Skeletal muscle satellite cell (primary cell): ENCODE results near the gene SARS1.

ENCODE experiments used
- H3K27me3 ChIP-seq: 2 replicates; pipeline ENCODE4 v1.7.0; 2013; ENCODE audit warnings: low read length; ENCODE audit not compliant: control insufficient read depth, insufficient read depth
- H3K36me3 ChIP-seq: 2 replicates; pipeline ENCODE4 v1.7.0; 2013; ENCODE audit warnings: mild to moderate bottlenecking, control low read depth, low read length; ENCODE audit not compliant: insufficient read depth
- H3K4me1 ChIP-seq: 2 replicates; pipeline ENCODE4 v1.7.0; 2013; ENCODE audit warnings: low read length; ENCODE audit not compliant: control insufficient read depth, insufficient read depth
- H3K4me2 ChIP-seq: 2 replicates; pipeline ENCODE4 v1.7.0; 2013; ENCODE audit warnings: mild to moderate bottlenecking, low read length
- H3K4me3 ChIP-seq: 2 replicates; pipeline ENCODE4 v1.7.0; 2013; ENCODE audit warnings: low read length
- H3K9ac ChIP-seq: 2 replicates; pipeline ENCODE4 v1.7.0; 2013; ENCODE audit warnings: mild to moderate bottlenecking, low read depth, low read length, moderate library complexity
- H3K9me3 ChIP-seq: replicated peaks from 2 replicates; pipeline ENCODE4 v1.7.0; 2013; ENCODE audit warnings: mild to moderate bottlenecking, control low read depth, low read length

Gene SARS1

DNA sequence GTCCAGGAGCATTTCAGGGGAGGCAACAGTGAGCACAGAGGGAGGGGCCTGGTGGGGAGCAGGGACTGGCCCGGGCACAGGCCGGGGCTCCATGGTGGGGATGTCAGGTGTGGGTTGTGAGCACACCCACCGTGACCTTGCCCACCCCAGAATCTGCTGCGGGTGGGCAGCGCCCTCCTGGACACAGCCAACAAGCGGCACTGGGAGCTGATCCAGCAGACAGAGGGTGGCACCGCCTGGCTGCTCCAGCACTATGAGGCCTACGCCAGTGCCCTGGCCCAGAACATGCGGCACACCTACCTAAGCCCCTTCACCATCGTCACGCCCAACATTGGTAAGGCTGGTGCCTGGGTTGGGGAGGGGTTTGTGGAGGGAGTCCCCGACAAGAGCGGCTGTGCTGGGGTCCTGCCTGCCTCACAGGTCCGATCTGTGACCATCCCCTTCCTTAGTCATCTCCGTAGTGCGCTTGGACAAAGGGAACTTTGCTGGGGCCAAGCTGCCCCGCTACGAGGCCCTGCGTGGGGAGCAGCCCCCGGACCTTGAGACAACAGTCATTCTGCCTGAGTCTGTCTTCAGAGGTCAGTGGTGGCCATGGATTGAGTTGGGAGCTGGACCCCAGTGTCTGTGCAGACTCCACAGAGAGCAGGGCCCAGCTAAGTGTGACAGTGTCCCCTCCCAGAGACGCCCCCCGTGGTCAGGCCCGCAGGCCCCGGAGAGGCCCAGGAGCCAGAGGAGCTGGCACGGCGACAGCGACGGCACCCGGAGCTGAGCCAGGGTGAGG is 54.9 kb downstream of the SARS1 start:
- no peaks in the 10 kb centered on the region for H3K27me3 ChIP-seq

DNA sequence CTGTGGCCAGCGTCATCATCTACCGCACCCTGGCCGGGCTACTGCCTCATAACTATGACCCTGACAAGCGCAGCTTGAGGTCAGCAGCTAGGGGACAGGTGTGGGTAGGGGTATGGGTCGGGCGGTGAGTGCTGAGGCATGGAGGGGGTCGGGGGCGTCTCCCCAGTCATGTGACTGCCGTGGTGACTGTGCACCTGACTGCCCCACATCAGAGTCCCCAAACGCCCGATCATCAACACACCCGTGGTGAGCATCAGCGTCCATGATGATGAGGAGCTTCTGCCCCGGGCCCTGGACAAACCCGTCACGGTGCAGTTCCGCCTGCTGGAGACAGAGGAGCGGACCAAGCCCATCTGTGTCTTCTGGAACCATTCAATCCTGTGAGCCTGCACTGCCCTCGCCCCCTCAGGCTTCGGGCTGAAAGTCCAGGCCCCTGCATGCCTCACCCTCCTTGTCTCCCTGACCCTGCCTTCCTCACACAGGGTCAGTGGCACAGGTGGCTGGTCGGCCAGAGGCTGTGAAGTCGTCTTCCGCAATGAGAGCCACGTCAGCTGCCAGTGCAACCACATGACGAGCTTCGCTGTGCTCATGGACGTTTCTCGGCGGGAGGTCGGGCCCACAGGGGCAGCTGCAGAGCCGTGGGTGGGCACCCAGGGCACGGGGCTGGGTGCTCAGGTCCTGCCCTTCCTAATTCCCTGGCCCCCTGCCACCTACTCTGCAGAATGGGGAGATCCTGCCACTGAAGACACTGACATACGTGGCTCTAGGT is 55.7 kb downstream of the SARS1 start:
- Histone ChIP-seq H3K9ac (no peak overlapping the region), H3K9me3 (no peaks in the 10 kb centered on the region), H3K4me1 (peaks cover 10% of the 10 kb centered on the region), H3K4me2 (no peak overlapping the region), H3K27me3 (no peaks in the 10 kb centered on the region), H3K4me3 (no peak overlapping the region), H3K36me3 (no peaks in the 10 kb centered on the region)

More for the DNA sequence above, 54.9 kb downstream of the SARS1 start:
- Histone ChIP-seq H3K36me3 (no peaks in the 10 kb centered on the region), H3K4me3 (no peak overlapping the region), H3K4me1 (peaks cover 10% of the 10 kb centered on the region), H3K4me2 (no peak overlapping the region), H3K9me3 (no peaks in the 10 kb centered on the region), H3K9ac (no peak overlapping the region)

DNA sequence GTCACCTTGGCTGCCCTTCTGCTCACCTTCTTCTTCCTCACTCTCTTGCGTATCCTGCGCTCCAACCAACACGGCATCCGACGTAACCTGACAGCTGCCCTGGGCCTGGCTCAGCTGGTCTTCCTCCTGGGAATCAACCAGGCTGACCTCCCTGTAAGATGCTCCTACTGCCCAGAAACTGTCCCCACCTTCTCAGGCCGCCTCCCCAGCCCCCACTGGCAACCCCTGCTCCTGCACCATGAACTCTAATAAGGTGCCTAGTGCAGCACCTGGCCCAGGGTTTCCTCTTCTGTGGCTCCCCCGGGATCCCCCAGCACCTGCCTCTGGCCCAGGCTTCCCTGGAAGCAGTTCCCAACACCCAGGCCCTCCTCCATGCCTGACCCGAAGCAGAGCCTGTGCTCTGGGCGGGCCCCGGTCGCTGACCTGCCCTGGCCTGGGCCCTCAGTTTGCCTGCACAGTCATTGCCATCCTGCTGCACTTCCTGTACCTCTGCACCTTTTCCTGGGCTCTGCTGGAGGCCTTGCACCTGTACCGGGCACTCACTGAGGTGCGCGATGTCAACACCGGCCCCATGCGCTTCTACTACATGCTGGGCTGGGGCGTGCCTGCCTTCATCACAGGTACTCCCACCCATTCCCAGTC is 56.4 kb downstream of the SARS1 start:
- Histone ChIP-seq H3K27me3 (no peaks in the 10 kb centered on the region), H3K4me1 (peaks cover 12% of the 10 kb centered on the region), H3K9me3 (no peaks in the 10 kb centered on the region), H3K36me3 (no peaks in the 10 kb centered on the region), H3K4me2 (no peak overlapping the region), H3K4me3 (no peak overlapping the region), H3K9ac (no peak overlapping the region)

DNA sequence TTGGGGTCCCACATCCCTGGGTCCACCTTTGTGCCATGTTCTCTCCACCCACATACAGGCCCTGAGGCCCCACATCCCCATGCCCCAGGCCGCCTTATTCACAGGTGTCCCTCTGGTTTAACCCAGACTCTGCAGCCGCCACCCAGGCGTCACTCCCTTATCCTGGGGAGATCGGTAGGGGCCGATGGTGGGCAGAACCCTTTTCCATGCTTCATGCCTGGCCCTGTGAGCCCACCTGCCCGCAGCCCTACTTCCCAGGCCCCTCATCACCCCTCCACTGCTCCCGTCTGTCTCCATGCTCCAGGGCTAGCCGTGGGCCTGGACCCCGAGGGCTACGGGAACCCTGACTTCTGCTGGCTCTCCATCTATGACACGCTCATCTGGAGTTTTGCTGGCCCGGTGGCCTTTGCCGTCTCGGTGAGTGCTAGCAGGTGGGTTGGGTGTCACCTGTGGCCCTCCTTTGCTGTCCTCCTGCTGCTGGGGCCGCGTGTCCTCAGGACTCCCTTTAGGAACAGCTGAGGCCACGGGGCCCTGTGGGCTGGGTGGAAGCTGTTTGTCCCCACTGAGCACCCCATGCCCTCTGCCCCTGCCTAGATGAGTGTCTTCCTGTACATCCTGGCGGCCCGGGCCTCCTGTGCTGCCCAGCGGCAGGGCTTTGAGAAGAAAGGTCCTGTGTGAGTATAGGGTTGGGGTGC is 57.1 kb downstream of the SARS1 start:
- Histone ChIP-seq H3K9ac (no peak overlapping the region), H3K4me2 (no peak overlapping the region), H3K4me3 (no peak overlapping the region), H3K36me3 (no peaks in the 10 kb centered on the region), H3K9me3 (no peaks in the 10 kb centered on the region), H3K4me1 (peaks cover 19% of the 10 kb centered on the region), H3K27me3 (no peaks in the 10 kb centered on the region)

DNA sequence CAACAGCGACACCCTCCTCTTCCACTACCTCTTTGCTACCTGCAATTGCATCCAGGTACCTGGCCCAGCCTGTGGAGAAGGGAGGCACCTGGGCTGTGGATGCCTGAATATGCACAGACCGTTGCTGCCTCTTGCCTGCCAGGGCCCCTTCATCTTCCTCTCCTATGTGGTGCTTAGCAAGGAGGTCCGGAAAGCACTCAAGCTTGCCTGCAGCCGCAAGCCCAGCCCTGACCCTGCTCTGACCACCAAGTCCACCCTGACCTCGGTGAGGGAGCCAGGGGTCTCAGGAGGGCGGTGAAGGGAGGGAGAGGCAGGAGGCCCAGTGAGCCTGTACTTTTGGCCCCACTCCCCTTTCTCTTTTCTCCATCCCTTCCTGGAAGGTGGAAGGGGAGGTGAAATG is 57.7 kb downstream of the SARS1 start:
- Histone ChIP-seq H3K4me2 (no peak overlapping the region), H3K36me3 (no peaks in the 10 kb centered on the region), H3K4me3 (no peak overlapping the region), H3K27me3 (no peaks in the 10 kb centered on the region), H3K9me3 (no peaks in the 10 kb centered on the region), H3K9ac (no peak overlapping the region), H3K4me1 (peaks cover 25% of the 10 kb centered on the region)

DNA sequence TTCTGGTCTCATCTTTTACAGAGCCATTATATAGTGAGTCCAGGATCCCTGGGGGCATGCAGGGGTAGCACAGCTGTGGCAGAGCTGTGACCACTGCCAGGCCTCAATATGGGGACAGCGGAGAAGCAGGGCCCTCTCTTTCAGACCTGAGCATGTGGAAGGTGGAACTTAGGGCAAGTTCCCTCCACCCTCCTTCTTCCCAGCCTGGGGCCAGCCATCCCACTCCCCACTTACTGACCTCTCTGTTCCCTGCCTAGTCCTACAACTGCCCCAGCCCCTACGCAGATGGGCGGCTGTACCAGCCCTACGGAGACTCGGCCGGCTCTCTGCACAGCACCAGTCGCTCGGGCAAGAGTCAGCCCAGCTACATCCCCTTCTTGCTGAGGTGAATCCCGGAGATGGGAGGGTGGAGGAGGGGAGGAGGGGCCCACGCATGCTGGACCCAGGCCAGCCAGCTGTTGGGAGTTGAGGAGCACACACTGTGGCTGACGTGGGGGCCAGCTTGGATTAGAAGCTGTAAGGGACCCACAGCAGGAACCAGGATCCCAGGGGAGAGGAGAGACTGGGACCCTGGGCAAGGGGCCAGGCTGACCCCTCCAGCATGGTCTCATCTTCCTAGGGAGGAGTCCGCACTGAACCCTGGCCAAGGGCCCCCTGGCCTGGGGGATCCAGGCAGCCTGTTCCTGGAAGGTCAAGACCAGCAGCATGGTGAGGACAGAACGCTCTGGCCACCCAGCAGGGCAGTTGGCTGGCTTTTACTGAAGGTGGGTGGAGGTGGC is 58.5 kb downstream of the SARS1 start:
- Histone ChIP-seq H3K4me3 (no peak overlapping the region), H3K4me2 (no peak overlapping the region), H3K27me3 (no peaks in the 10 kb centered on the region), H3K9ac (no peak overlapping the region), H3K9me3 (no peaks in the 10 kb centered on the region), H3K36me3 (no peaks in the 10 kb centered on the region), H3K4me1 (peaks cover 25% of the 10 kb centered on the region)

DNA sequence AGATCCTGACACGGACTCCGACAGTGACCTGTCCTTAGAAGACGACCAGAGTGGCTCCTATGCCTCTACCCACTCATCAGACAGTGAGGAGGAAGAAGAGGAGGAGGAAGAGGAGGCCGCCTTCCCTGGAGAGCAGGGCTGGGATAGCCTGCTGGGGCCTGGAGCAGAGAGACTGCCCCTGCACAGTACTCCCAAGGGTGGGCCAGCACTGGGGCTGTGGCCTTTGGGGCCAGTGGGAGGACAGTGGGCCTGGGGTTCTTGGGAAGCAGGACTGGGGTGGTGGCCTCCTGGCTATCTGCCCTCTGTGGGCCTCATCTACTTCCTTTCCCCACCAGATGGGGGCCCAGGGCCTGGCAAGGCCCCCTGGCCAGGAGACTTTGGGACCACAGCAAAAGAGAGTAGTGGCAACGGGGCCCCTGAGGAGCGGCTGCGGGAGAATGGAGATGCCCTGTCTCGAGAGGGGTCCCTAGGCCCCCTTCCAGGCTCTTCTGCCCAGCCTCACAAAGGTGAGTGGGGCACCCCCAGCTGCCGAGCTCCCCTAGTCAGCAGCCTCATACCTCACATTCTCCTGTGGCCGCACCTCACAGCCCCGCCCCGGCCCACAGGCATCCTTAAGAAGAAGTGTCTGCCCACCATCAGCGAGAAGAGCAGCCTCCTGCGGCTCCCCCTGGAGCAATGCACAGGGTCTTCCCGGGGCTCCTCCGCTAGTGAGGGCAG is 59.3 kb downstream of the SARS1 start:
- H3K4me1 ChIP-seq = peaks cover 25% of the 10 kb centered on the region
- no peaks in the 10 kb centered on the region for H3K27me3 ChIP-seq
- no peak overlapping the region for H3K4me2 ChIP-seq
- H3K9me3 ChIP-seq = no peaks in the 10 kb centered on the region
- H3K4me3 ChIP-seq = no peak overlapping the region
- H3K9ac ChIP-seq = no peak overlapping the region
- H3K36me3 ChIP-seq = peaks cover 3% of the 10 kb centered on the region

DNA sequence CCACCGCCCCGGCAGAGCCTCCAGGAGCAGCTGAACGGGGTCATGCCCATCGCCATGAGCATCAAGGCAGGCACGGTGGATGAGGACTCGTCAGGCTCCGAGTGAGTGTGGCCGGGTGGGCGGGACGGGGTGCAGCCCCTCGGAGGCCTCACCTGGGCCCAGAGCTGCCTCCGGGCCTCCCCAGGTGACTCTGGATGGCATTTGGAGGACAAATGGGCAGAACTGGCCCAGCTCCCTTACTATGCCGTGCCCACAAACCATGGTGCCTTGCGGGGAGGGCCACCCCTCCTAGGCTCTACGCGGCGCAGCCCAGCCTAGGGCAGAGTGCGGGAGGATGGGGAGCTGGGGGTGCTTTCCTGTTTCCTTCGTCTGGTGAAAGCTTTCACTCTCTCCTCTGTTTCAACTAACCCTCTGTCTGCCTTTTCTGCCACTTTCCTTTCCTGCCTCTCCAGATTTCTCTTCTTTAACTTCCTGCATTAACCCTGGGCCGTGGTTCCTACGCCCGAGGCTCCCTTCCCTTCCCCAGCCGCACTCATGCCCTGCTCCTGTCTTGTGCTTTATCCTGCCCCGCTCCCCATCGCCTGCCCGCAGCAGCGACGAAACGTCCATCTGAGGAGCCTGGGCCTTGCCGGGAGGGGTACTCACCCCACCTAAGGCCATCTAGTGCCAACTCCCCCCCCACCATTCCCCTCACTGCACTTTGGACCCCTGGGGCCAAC is 60.0 kb downstream of the SARS1 start:
- Histone ChIP-seq H3K27me3 (no peaks in the 10 kb centered on the region), H3K36me3 (peaks cover 10% of the 10 kb centered on the region), H3K9me3 (no peaks in the 10 kb centered on the region), H3K4me2 (no peak overlapping the region), H3K4me1 (peaks cover 25% of the 10 kb centered on the region), H3K4me3 (no peak overlapping the region), H3K9ac (no peak overlapping the region)

DNA sequence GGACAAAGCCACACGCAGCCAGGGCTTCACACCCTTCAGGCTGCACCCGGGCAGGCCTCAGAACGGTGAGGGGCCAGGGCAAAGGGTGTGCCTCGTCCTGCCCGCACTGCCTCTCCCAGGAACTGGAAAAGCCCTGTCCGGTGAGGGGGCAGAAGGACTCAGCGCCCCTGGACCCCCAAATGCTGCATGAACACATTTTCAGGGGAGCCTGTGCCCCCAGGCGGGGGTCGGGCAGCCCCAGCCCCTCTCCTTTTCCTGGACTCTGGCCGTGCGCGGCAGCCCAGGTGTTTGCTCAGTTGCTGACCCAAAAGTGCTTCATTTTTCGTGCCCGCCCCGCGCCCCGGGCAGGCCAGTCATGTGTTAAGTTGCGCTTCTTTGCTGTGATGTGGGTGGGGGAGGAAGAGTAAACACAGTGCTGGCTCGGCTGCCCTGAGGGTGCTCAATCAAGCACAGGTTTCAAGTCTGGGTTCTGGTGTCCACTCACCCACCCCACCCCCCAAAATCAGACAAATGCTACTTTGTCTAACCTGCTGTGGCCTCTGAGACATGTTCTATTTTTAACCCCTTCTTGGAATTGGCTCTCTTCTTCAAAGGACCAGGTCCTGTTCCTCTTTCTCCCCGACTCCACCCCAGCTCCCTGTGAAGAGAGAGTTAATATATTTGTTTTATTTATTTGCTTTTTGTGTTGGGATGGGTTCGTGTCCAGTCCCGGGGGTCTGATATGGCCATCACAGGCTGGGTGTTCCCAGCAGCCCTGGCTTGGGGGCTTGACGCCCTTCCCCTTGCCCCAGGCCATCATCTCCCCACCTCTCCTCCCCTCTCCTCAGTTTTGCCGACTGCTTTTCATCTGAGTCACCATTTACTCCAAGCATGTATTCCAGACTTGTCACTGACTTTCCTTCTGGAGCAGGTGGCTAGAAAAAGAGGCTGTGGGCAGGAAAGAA is 61.1 kb downstream of the SARS1 start:
- no peak overlapping the region for H3K4me3 ChIP-seq
- no peaks in the 10 kb centered on the region for H3K9me3 ChIP-seq
- no peaks in the 10 kb centered on the region for H3K27me3 ChIP-seq
- H3K9ac ChIP-seq = no peak overlapping the region
- peaks cover 13% of the 10 kb centered on the region for H3K36me3 ChIP-seq
- H3K4me2 ChIP-seq = no peak overlapping the region
- peaks cover 25% of the 10 kb centered on the region for H3K4me1 ChIP-seq
